Activated gamma-delta T cell treated with Interleukin-2 at 50 U/mL for 16 hours (primary cell): ENCODE results near the gene ZNF814.
A peak's percentile ranks its signal among the peaks of the same experiment; 100 is the strongest.
"Not testable (repeated sequence)": the region's sequence is repeated elsewhere in the genome, so short reads cannot be mapped to it uniquely, and the experiment has no call there.

Experiments
- DNase-seq: peaks from one replicate; pipeline ENCODE4 v3.0.0-alpha.2; 2020

The ZNF814 gene

GRCh38 chr19:57888560-57889231 lies at the start of gene ZNF814:
Gene ZNF814 (minus strand): TSS chr19:57889037. CDS start chr19:57888802, 235 bp downstream.
- peak; percentile 78 for DNase-seq

- DNase-seq: no peak
Observed at GRCh38 chr19:57935731-57936130, 46.9 kb upstream of the ZNF814 start.

DNA sequence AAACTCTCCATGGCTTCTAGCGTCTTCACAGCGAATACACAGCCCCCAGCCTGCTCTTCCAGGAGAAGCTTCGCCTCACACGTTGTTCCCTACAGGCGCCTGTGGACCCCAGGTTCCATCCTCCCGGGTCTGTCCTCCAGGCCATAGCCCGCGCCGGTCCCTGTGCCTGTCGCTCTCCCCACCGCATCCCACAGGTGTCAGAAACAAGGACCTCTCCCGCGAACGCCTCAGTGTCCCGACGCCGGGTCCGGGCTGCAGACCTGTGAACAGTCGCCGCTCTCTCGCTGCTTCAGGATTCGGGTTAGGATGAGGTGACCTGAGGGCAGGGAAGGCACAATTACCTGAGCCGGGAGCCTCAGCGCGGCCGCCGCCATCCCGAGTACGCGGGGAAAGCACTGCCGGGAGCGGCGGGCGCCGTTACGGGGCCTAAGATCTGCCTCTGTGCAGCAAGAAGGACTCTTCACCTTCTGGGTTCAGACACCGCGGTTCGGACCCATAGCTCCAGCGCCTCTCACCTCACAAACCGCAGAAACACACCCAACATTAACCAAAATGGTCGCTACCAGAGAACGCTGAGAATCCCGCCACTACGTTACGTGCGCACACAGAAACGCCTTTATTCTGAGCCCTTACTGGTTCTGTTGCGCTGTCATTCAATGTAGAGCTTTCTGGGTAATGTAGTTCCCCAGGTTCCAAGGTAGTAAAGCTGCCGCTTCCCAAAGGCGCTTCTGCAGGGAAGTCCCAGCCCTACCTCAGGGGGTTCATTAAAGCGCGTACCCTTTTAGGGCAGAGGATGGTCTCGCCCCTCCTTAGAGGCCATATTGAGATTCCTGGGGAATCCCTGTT lies 46.2 kb upstream of the ZNF814 start, which contains the start of gene ZNF418:
Gene ZNF418 (minus strand): TSS at position 583 of the 846 bp plus-strand sequence. CDS start 1,580 bp downstream, outside the sequence.
- DNase-seq: peak; percentile 25

- DNase-seq: no peak
Observed at GRCh38 chr19:57927587-57927986, 38.8 kb upstream of the ZNF814 start.

DNA sequence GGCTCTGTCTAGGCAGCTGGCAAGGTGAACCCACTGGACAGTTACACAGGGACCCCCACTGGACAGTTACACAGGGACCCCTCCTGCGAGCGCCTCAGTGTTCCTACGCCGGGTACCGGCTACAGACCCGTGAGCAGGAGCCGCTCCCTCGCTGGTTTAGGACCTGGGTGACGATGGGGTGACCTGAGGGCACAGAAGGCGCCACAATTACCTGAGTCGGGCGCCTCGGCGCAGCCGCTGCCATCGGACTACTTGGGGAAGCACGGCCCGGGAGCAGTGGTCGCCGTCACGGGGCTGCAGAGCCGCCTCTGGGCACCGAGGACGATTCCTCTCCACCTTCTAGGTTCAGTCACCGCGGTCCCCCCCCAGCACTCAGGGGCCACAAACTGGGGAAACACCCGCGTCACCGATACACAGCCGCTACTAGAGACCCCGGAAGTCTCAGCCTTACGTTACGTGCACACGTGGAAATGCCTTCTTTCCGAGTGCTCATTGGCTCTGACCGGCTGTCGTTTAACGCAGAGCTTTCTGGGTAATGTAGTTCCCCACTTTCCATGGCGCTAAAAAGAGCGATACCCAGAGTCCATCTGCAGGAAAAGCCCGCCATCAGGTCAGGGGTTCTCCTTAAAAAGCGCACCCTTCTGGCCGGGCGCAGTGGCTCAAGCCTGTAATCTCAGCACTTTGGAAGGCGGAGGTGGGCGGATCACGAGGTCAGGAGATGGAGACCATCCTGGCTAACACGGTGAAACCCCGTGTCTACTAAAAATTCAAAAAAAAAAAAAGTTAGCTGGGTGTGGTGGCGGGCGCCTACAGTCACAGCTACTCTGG lies 27.5 kb upstream of the ZNF814 start, which contains the start of gene ZNF417:
Gene ZNF417 (minus strand): TSS at position 425 of the 828 bp plus-strand sequence. CDS start 181 bp downstream, at position 244.
- peak; percentile 82 for DNase-seq

GRCh38 chr19:57914531-57914930 lies 25.7 kb upstream of the ZNF814 start:
- DNase-seq: no peak

DNA sequence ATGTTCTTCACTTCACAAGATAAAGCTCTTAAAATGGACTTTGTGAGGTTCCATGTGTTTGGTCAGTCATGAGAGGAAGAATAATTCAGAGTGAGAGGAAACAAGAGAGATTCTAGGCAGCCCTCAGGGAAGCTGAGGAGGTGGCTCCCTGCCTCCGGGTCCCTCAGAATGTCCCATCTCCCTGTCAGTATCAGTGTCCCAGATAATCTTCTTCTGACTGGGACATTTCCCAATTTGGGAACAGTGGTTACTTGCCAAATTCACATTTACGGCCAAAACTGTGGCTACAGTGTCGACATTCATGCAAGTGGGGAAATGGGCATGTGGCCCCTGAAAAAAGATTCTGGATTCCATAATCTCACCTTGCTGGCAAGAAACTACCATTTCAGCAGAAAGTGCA lies 18.6 kb upstream of the ZNF814 start:
- no peak for DNase-seq

DNA sequence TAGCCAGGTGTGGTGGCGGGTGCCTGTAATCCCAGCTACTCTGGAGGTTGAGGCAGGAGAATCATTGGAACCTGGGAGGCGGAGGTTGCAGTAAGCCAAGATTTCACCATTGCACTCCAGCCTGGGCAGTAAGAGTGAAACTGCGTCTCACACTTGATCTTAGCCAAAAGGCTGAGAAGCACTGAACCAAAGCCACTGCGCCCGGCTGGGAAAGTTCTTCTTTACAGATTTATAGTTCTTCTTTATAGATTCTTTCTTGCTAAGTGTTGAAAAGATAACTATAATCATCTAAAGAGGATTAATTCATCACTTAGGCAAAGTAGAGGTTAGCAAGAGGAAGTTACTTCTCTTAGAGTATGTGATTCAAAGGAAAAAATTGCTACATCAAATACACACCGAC lies 16.4 kb upstream of the ZNF814 start:
- no peak for DNase-seq

- no peak for DNase-seq
Observed at GRCh38 chr19:57903618-57904184, 14.9 kb upstream of the ZNF814 start.

- DNase-seq: no peak
Observed at GRCh38 chr19:57900311-57900710, 11.5 kb upstream of the ZNF814 start.

DNA sequence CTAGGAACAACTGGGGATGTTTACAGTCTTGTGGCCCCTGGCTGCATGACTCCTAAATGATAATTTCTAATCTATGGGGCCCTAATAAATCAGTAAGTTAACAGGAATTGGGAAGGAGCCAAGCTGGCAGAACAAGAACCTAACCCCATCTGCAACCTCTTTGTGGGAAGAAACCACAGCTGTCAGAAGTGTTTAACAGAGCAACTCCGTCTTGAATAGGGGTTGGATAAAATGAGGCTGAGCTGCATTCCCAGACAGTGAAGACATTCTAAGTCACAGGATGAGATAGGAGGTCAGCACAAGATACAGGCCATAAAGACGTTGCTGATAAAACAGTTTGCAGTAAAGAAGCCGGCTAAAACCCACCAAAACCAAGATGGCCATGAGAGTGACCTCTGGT lies 1.9 kb upstream of the ZNF814 start:
- not testable (repeated sequence) for DNase-seq

GRCh38 chr19:57888107-57888559 lies 704 bp downstream of the ZNF814 start:
- no peak for DNase-seq

GRCh38 chr19:57887195-57887941 lies 1.5 kb downstream of the ZNF814 start:
- no peak for DNase-seq

GRCh38 chr19:57886046-57886445 lies 2.8 kb downstream of the ZNF814 start:
- DNase-seq: no peak

DNA sequence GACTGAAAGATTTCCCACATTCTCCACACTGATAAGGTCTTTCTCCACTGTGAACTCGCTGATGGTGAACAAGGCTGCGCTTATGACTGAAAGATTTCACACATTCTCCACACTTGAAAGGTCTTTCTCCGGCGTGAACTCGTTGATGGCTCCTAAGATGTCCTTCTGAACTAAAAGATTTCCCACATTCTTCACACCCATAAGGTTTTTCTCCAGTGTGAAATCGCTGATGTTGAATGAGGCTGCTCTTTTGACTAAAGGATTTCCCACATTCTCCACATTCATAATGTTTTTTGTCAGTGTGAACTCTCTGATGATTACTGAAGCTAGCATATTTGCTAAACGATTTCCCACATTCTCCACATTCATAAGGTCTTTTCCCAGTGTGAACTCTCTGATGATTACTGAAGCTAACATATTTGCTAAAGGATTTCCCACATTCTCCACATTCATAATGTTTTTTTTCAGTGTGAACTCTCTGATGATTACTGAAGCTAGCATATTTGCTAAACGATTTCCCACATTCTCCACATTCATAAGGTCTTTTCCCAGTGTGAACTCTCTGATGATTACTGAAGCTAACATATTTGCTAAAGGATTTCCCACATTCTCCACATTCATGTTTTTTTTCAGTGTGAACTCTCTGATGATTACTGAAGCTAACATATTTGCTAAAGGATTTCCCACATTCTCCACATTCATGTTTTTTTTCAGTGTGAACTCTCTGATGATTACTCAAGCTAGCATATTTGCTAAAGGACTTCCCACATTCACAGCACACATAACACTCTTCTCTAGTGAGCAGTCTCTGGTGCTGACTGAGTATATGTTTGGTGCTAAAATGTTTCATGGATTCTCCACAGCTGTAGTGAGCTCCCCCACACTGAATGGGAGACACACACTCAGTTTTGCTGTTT lies 14.7 kb downstream of the ZNF814 start:
- DNase-seq: not testable (repeated sequence)

GRCh38 chr19:57872450-57872849 lies 16.4 kb downstream of the ZNF814 start:
- DNase-seq: no peak

DNA sequence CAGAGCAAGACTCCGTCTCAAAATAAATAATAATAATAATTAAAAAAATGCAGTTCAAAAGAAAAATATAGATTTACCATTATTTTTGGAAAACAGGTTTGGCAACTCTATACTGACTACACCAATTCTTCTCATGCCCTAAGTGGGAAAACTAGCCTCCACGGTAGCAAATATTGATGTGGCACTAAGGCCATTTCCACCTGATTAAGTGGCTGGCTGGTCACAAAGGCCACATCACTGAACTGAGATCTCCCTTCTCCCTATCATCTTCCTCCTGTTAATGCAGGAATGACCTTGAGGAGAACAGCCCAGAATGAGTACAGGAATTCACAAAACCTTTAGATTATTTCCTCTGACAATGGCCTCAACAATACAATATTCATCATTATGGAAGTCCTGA lies 18.6 kb downstream of the ZNF814 start:
- no peak for DNase-seq

- DNase-seq: not testable (repeated sequence)
Observed at GRCh38 chr19:57869655-57870054, 19.2 kb downstream of the ZNF814 start.

- no peak for DNase-seq
Observed at GRCh38 chr19:57867868-57868492, 20.9 kb downstream of the ZNF814 start.

DNA sequence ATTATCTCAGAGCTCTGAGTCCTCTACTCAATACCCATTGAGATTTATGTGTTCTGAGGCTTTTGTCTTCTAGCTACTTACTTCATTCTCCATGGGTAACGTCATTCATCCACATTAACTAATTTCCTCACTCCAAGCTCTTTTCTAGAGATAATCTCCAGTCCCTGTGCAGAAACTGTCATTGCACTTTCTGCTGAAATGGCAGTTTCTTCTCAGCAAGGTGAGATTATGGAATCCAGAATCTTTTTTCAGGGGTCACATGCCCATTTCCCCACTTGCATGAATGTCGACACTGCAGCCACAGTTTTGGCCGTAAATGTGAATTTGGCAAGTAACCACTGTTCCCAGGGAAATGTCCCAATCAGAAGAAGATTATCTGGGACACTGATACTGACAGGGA lies 26.5 kb downstream of the ZNF814 start:
- DNase-seq: not testable (repeated sequence)
